Measurements from ENCODE around the gene TCEAL7. TPM values are rescaled to one million over a fixed set of nuclear protein-coding genes. Genes with fewer than 3 reads are reported as not detected.

Gene TCEAL7
- total RNA-seq, 1 donor = 52.5 TPM

GRCh38 chrX:103363046-103363445 lies 33.0 kb downstream of the TCEAL7 start:
- DNase-seq (ENCODE audit: low read depth) = no peak
- H3K4me3 ChIP-seq (ENCODE audit: low read depth, low read length) = no peak overlapping the region
- TF ChIP-seq CTCF (IDR thresholded peaks at IDR 0.05; ENCODE audit: insufficient read depth, low read length) = no peak

GRCh38 chrX:103367502-103367901 lies 37.5 kb downstream of the TCEAL7 start:
- TF ChIP-seq CTCF (IDR thresholded peaks at IDR 0.05; ENCODE audit: insufficient read depth, low read length) = no peak
- H3K4me3 ChIP-seq (ENCODE audit: low read depth, low read length) = no peak overlapping the region
- no peak for DNase-seq (ENCODE audit: low read depth)

GRCh38 chrX:103369479-103369878 lies 39.4 kb downstream of the TCEAL7 start:
- TF ChIP-seq CTCF (IDR thresholded peaks at IDR 0.05; ENCODE audit: insufficient read depth, low read length) = no peak
- DNase-seq (ENCODE audit: low read depth) = no peak
- no peak overlapping the region for H3K4me3 ChIP-seq (ENCODE audit: low read depth, low read length)

GRCh38 chrX:103372886-103373285 lies 42.8 kb downstream of the TCEAL7 start:
- no peak overlapping the region for H3K4me3 ChIP-seq (ENCODE audit: low read depth, low read length)
- no peak for TF ChIP-seq CTCF (IDR thresholded peaks at IDR 0.05; ENCODE audit: insufficient read depth, low read length)
- no peak for DNase-seq (ENCODE audit: low read depth)

- DNase-seq (ENCODE audit: low read depth) = no peak
- no peak overlapping the region for H3K4me3 ChIP-seq (ENCODE audit: low read depth, low read length)
- no peak for TF ChIP-seq CTCF (IDR thresholded peaks at IDR 0.05; ENCODE audit: insufficient read depth, low read length)
Measured at GRCh38 chrX:103373581-103373980, 43.5 kb downstream of the TCEAL7 start.

- no peak for TF ChIP-seq CTCF (IDR thresholded peaks at IDR 0.05; ENCODE audit: insufficient read depth, low read length)
- peak; percentile 48 for DNase-seq (ENCODE audit: low read depth)
- H3K4me3 ChIP-seq (ENCODE audit: low read depth, low read length) = peak within 1 kb of the TSS; percentile 73
Measured at GRCh38 chrX:103376118-103376978, 46.3 kb downstream of the TCEAL7 start, which contains the start of gene BEX3. BEX3 (plus strand) TSS chrX:103376538; CDS start chrX:103377522, 984 bp downstream.

Data from fibroblast of the aortic adventitia (primary cell).